HG02884 (cell line): ENCODE measurements around the gene CARD11.
A peak's percentile ranks its signal among the peaks of the same experiment; 100 is the strongest.

Experiments
- ATAC-seq: cut with Tn5 transposase; IDR thresholded peaks from one replicate; pipeline ENCODE4 v1.9.1; 2021; ENCODE audit warnings: mild to moderate bottlenecking, moderate library complexity; ENCODE audit not compliant: unreplicated experiment

Gene CARD11

DNA sequence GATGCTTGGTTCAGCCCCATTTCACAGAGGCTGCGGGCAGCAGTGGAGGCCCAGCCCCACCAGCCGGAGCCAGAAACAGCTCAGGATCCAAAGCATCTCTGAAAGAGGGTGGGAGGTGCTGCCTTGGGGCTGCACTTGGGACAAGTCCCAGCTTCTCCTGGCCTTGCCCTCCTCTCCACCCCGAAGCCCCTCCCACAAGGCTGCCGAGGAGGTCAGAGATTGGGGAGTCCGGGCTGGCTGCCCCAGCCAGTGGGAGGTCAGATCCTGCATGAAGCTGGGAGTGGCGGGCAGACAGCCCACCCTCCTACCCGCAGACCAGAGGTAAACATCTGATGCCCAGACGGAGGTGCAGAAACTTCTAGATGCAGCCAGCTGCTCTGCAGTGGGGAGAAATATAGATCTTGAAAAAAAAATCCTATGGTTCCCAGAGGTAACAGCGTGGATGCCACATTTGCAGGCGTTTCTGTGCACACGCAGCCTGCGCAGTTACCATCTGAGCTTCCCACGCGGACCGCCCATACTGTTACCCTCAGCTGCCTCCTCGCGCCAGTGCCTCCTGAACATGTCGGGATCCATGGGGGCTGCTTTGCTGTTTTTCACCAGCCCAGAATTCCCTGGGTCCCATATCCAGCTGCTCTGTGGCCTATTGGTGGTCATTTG lies 162.7 kb downstream of the CARD11 start:
- ATAC-seq: no peak

GRCh38 chr7:2880051-2880450 lies 163.6 kb downstream of the CARD11 start:
- no peak for ATAC-seq

- ATAC-seq: no peak
These were observed 164.3 kb downstream of the CARD11 start for GRCh38 chr7:2879354-2879753.

- ATAC-seq: no peak
These were observed 165.4 kb downstream of the CARD11 start for GRCh38 chr7:2878306-2878705.

- ATAC-seq: no peak
These were observed 167.5 kb downstream of the CARD11 start for GRCh38 chr7:2876031-2876731.

- ATAC-seq: no peak
These were observed 169.7 kb downstream of the CARD11 start for GRCh38 chr7:2873686-2874551.

GRCh38 chr7:2873146-2873545 lies 170.5 kb downstream of the CARD11 start:
- ATAC-seq: no peak

- ATAC-seq: no peak
These were observed 171.3 kb downstream of the CARD11 start for GRCh38 chr7:2872296-2872874.

DNA sequence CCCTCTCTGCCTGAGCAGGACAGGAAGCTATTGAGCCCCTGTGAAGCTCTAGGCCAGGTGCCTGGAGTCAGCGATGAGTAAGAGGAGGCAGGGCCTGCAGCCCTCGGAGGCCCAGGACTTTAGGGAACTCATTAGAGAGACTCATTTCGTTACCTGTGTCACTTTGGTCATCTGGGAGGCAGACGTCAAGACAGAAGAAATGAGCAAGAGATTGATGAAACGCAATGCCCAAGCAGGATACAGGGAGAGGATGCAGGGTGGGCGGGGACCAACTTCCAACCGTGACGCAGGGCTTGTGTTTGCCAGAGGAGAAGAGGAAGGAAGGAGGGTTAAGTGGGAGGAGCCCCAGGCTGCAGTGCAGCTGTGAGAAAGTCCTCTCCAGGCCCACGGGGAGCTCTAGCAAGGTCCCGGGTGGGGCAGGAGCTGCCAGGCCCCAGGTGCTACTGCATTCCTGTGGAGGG lies 173.2 kb downstream of the CARD11 start:
- ATAC-seq: no peak

DNA sequence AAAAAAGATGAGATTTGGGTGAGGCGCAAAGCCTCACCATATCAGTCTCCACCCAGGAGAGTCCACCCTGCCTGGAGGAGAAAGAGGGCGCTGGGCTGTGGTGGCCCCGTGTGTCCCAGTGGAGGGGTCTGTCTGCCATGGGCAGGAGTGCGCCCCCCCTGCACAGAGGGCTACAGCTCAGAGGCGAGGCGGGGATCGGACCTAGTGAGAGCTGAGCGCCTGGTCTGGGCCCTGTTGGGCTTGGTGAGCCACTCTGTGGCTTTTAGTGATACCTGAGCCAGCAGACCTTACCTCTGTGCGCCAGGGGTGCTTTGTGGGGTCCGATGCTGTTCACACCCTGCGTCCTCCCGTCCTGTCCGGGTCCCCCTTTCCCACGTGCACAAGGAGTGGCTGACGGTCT lies 173.7 kb downstream of the CARD11 start:
- no peak for ATAC-seq

- no peak for ATAC-seq
These were observed 177.1 kb downstream of the CARD11 start for GRCh38 chr7:2866601-2867000.

GRCh38 chr7:2864999-2865670 lies 178.5 kb downstream of the CARD11 start:
- no peak for ATAC-seq

DNA sequence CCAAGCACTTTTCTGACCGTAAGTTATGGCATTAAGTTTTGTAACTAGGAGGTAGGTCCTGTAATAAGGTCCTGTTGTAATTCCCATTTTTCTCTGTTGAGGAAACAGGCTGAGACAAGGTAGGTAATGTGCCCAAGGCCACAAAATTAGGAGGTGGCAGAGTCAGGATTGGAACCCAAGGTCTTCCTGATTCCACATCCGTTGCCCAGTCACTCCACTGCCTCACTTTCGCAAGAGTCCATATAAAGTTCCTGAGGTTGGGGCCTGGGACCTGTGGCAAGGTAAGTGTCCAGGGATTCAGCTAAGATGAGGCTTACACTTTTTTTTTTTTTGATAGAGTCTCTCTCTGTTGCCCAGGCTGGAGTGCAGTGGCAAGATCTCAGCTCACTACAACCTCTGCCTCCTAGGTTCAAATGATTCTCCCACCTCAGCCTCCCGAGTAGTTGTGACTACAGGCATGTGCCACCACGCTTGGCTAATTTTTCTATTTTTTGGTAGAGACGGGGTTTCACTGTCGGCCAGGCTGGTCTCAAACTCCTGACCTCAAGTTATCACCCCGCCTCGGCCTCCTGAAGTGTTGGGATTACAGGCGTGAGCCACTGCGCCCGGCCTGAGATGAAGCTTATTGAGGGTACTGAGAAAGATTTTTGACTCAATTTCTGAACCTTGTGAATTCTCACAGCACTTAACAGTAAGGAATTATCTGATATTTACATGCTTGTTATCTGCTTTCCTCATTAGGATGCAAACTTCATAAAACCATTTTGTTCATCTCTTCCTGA lies 179.3 kb downstream of the CARD11 start:
- ATAC-seq: no peak

DNA sequence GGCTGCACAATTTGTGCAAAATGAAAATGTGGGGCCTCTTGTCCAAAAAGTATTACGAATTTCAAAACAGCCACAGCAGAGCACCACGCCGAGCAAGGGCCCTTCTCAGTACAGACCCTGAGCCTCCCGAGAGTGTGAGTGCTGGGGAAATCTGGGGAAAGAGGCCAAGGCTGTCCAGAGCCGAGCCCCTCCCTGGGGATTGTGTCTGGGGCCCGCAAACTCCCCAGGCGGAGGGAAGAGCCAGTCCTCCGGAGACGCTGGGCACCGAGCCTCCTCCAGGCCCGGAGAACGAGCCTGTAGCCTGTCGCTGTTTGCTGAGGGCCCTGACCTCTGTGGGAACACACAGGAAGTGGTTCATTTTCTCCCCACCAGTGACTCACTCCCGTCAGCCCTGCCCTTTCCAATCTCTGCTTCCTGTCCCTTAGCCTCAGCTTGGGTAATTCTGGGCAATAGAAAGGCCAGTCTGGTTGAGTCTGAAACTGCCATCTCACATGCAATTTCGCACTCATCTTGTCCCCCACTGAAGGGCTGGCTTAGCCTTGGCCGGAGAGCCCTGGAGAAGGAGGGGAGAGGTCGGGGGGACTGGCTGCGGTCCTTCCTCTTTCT lies 180.1 kb downstream of the CARD11 start:
- peak; percentile 91 for ATAC-seq

DNA sequence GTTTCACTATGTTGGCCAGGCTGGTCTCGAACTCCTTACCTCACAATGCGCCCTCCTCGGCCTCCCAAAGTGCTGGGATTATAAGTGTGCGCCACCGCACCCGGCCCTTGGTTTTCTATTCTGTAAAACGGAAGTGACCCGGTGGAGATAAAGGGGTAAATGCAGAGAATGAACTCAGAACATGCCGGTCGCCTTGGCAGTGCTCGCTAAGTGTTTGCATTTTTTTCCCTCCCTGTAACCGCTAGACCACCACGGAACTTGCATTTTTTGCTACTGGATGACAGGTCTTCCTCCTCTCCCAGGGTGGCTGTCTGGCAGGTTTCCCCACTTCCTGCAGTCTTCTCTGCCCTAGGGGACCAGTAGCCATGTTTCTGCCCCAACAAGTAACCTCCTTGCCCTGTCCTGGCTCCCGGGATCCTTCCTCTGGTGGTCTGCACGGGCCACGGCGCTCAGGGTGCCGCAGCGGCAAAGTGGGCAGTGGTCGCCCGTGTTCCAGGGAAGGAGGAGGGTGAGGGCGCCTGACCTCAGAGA lies 180.8 kb downstream of the CARD11 start:
- ATAC-seq: no peak

DNA sequence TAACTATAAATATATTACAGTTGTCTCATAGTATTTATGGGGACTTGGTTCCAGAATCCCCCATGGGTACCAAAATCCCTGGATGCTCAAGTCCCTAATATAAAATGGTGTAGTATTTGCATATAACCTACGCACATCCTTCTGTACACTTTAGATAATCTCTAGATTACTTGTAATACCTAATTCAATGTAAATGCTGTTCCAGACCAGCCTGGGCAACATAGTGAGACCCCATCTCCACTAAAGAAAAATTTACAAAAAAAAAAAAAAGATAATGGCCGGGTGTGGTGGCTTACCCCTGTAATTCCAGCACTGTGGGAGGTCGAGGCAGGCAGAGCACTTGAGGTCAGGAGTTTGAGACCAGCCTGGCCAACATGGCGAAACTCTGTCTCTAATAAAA lies 182.2 kb downstream of the CARD11 start:
- no peak for ATAC-seq

- ATAC-seq: no peak
These were observed 183.0 kb downstream of the CARD11 start for GRCh38 chr7:2860627-2861133.

GRCh38 chr7:2859952-2860351 lies 183.7 kb downstream of the CARD11 start:
- ATAC-seq: no peak

GRCh38 chr7:2858621-2859020 lies 185.0 kb downstream of the CARD11 start:
- ATAC-seq: no peak
